ENCODE data around the gene PIERCE2. TPM values are rescaled to one million over a fixed set of nuclear protein-coding genes. Genes with fewer than 3 reads are reported as not detected.

PIERCE2 gene
- total and polyA plus RNA-seq, 2 of the 13 experiments (the other 11 are each of a cell fraction or from before 2014, with no cell fraction given), result 0.09 TPM; not detected in 1

DNA sequence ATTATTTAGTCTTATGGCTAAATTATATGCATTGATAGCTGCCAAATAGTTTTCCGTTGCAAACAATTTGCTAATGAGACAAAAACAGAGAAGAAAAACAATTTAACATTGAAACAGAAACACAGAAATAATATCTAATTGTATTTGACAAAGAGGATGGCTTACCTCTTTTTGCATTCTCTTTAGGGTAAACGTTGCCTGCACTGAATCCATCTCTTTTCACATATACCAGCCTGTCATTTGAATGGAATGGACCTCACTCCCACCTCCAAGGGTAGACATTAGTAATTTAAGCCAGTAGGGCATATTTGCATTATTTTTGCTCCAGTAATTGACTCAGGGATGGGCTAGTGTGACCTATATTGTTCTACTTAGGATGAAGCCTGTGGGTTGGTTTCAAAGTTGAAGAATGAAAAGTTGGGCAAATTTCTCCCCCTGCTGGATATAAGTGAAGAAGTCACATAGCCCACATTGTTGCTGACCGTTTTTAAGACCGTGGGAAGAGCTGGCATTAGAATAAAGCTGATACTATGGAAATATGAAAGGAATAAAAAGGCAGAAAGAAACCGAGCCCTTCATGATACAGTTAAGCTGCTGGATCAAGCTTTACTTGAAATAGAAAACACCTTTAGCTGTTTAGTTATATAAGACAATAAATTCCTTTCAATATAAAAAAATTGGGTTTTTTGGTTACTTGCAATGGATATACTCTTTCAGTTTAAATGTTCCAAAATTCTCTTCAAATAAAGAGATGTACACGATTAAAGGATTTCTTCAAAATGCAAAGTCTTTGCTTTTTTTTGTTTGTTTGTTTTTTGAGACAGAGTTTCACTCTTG is 26.9 kb downstream of the PIERCE2 start:
- Histone ChIP-seq H3K4me3 (replicated peaks in 1 of 3; ENCODE audit: insufficient read depth in 1 of 3, low read depth in 2 of 3, low read length in 3 of 3) (no peak overlapping the region), H2AFZ (ENCODE audit: low read length) (no peak overlapping the region), H3K27ac (ENCODE audit: extremely low read length, insufficient read depth, low read length) (no peak overlapping the region), H3K9me3 (ENCODE audit: low read length) (no peaks in the 10 kb centered on the region), H3K79me2 (ENCODE audit: insufficient read depth, low read length) (no peaks in the 10 kb centered on the region), H4K20me1 (ENCODE audit: insufficient read depth, low read length) (no peaks in the 10 kb centered on the region), H3K4me2 (ENCODE audit: low read depth, low read length) (no peak overlapping the region), H3K27me3 (ENCODE audit: control insufficient read depth in 1 of 2, insufficient read depth in 2 of 2, low read length in 2 of 2) (no peaks in the 10 kb centered on the region), H3K36me3 (replicated peaks in 1 of 2; ENCODE audit: control insufficient read depth in 1 of 2, insufficient read depth in 2 of 2, low read length in 2 of 2) (no peaks in the 10 kb centered on the region), H3K4me1 (ENCODE audit: insufficient read depth, low read length) (no peaks in the 10 kb centered on the region), H3K9ac (ENCODE audit: insufficient read depth, low read depth, low read length) (no peak overlapping the region)
- 20% methylated on average over 6 of the region's 6 CpGs for WGBS (ENCODE audit: low lambda C conversion rate)
- ChIA-PET POLR2A (no interaction called here), CTCF (ENCODE audit: low intra/inter-chr PET ratio, low total read pairs) (interaction anchor here (1.1 to 2.0 kb wide), 4 partner anchors 28 to 218 kb away, joined by 3 to 10 read pairs (median 5); partner anchors contain the start of genes PIGB and PIGBOS1)
- DNase-seq (ENCODE audit: low spot score) (peak; percentile 54), ATAC-seq (peak; percentile 92), FAIRE-seq (peak; percentile 84)
- in situ Hi-C loops (cut with HindIII; ENCODE audit: extremely low pct_ligation_motif_present, low pct_unique_long_range_greater_than_20kb) (loop anchor here (10.0 kb wide), 1 partner anchor 220 kb away; no protein-coding TSS in a partner anchor), intact Hi-C loops (cut with micrococcal nuclease; ENCODE audit: unreplicated experiment) (loop anchor here (1.0 to 5.0 kb wide), 3 partner anchors 118 to 218 kb away; partner anchors contain the start of genes PIGB and PIGBOS1)
- BruUV-seq (replicated peaks), result no TSS peak
- TF ChIP-seq ZMAT3 (CRISPR knock-in tag; conservative IDR thresholded peaks at IDR 0.05) (no peak), RAD21 (CRISPR knock-in tag; IDR thresholded peaks at IDR 0.05) (peak; percentile 46; the same call in 1 of the 2 replicates), YEATS4 (CRISPR knock-in tag; IDR thresholded peaks at IDR 0.05; ENCODE audit: borderline replicate concordance) (no peak), AHDC1 (CRISPR knock-in tag; IDR thresholded peaks at IDR 0.05; ENCODE audit: borderline replicate concordance) (no peak), ZFP91 (CRISPR knock-in tag; IDR thresholded peaks at IDR 0.05; ENCODE audit: borderline replicate concordance) (no peak), CAMTA2 (CRISPR knock-in tag; IDR thresholded peaks at IDR 0.05; ENCODE audit: borderline replicate concordance) (no peak), ZNF558 (CRISPR knock-in tag; IDR thresholded peaks at IDR 0.05; ENCODE audit: borderline replicate concordance) (no peak), CHCHD3 (CRISPR knock-in tag; IDR thresholded peaks at IDR 0.05) (no peak)
- TF ChIP-seq, protein P1, sequence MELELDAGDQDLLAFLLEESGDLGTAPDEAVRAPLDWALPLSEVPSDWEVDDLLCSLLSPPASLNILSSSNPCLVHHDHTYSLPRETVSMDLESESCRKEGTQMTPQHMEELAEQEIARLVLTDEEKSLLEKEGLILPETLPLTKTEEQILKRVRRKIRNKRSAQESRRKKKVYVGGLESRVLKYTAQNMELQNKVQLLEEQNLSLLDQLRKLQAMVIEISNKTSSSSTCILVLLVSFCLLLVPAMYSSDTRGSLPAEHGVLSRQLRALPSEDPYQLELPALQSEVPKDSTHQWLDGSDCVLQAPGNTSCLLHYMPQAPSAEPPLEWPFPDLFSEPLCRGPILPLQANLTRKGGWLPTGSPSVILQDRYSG (CRISPR knock-in tag; IDR thresholded peaks at IDR 0.05), result no peak
- TF ChIP-seq, protein P2, sequence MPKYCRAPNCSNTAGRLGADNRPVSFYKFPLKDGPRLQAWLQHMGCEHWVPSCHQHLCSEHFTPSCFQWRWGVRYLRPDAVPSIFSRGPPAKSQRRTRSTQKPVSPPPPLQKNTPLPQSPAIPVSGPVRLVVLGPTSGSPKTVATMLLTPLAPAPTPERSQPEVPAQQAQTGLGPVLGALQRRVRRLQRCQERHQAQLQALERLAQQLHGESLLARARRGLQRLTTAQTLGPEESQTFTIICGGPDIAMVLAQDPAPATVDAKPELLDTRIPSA (CRISPR knock-in tag; IDR thresholded peaks at IDR 0.05; ENCODE audit: borderline replicate concordance), result no peak

All from HepG2 (cell line).